CD4-positive, alpha-beta T cell treated with Interleukin-15 for 1 hour (primary cell): ENCODE measurements around the gene RGPD6.
"Not testable (repeated sequence)": the region's sequence is repeated elsewhere in the genome, so short reads cannot be mapped to it uniquely, and the experiment has no call there.

ENCODE experiments used
- DNase-seq: peaks from one replicate; pipeline ENCODE4 v3.0.0-alpha.2; 2020

RGPD6 gene

DNA sequence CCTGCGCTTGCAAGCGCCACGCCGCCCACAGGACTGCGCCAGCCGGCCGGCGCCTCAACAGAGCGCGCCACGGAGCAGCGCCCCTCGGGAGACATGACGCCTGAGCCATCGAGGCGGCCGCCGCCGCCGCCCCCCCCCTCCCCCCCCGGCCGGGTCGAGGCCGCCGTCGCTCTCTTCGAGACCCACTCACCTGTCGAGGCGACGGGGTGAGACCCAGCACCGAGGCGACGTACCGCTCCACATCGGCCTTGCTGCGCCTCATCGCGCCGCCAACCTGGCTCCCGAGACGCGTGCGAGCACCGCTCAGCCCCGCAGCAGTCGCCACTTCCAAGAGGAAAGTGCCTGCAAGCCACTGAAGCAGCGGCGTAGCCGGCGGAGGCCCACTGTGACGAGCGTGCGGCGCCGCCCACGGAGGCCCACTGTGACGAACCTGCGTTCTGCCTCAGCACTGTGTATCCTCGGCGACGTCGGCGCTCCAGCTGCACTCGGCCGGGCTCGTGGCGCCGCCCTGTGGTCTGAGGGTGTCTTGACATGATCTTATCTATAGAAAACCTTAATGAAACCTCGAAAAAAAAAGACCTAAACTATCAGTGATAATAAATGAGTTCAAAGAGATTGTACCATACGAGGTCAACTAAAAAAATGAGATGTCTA, at the start of gene RGPD6:
Gene RGPD6 (minus strand): TSS at position 460 of the 654 bp plus-strand sequence. CDS start 198 bp downstream, at position 262.
- DNase-seq, result not testable (repeated sequence)

DNA sequence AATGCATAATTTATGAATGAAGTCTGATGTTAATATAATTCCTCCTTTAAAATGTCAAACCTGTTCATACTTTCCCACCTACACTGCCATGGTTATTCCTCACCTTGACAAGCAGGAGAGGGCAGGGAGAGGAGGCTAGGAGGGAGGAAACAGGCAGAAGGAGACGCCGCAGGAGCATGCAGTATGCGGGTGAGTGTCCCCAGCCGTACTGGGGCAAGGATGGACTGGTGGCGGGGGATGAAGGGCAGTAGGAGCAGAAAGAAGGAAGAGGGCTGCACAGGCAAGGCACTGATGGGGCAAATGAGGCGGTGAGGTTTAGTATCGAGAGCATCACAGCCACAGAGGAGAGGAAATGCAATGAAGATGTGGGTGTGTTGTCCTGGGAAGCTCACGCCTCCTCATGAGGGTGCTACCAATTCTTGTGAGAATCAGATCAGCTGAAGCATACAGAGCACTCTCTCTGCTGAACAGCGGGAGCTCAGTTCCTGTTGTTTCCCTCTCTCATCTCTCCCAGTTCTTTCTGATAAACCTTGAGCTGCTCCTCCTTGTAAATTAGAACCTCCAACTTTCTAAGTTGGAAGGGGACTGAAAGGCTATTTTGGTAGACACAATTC, 42.4 kb upstream of the RGPD6 start:
- not testable (repeated sequence) for DNase-seq

DNA sequence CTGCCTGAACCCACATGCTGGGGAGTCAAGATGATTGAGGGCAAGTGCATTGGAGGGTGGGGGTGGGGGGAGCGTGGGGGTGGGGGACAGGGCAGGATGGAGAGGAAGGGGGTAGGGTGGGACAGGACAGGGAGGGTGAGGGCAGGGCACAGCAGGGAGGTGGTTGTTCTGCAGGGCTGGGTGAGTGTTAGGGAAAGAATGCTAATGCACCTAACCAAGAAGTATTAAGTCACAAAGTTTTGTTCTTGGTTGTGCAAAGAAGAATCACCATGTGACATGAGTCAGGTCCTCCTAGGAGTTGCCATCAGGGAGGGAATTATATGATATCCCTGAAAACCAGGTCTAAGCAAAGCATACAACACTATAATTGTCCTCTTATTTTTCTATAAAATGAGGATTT, 36.9 kb upstream of the RGPD6 start:
- DNase-seq, result not testable (repeated sequence)

DNA sequence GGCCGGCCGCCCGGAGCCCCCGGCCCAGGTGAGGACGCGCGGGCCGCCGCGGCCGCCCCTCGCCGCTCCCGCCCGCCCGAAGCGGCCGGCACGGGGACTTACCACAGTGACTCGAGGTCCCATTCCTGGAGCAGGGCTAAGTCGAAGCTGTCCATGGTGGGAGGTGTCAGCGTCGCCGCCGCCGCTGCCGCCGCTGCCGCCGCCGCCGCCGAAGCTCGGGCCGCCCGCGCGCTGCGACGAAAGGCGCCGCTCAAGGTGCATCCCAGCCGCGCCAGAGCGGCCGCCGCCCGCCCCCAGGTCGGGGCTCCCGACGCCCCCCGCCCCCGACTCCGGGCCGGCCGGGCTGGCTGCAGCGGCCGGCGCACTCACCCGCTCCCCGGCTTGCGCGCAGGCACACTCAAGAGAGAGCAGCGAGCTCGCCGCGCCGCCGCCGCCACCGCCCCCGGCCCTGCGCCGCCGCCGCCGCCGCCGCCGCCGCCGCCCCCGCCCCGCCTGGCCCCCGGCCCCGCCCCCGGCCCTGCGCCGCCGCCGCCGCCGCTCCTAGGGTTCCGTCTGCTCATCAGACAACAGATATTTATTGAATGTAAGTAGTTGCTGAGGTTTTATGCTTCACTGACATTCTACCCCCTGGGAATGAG, 33.7 kb upstream of the RGPD6 start:
- DNase-seq, result not testable (repeated sequence)

DNA sequence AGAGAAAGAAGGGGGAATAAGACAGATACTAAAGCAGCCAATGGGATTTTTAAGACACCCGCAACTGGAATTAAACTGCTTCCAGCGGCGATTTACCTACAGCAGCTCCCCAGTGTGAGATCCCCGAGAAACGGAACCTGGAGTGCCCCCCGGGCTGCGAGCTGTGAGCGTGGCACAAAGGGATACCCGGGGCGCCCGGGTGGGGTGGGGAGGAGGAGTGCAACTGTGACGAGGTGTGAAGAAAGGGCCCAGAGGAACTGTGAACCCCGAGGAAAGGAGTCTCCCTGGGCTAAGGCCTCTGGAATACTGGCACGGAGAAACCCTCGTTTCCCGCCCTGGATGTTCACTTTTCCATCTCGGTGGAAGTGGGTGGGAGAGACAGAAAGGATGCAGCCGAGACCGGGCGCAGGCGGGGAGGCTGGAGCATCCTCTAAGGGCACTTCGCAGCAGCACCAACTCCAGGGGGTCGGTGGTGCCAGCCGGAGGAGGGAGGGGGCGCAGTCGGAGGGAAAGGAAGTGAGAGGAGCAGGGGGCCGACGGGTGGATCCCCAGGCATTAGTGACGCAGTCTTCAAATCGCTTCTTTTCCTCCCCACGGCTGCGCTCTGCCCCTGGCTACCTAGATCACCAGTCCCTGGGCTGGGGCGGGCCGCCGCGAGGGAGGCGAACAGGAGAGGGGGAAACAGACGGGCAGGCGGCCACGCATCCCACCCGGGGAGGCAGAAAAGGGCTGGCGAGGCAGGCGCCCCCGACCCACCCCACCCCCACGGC, 33.0 kb upstream of the RGPD6 start:
- DNase-seq, result not testable (repeated sequence)

DNA sequence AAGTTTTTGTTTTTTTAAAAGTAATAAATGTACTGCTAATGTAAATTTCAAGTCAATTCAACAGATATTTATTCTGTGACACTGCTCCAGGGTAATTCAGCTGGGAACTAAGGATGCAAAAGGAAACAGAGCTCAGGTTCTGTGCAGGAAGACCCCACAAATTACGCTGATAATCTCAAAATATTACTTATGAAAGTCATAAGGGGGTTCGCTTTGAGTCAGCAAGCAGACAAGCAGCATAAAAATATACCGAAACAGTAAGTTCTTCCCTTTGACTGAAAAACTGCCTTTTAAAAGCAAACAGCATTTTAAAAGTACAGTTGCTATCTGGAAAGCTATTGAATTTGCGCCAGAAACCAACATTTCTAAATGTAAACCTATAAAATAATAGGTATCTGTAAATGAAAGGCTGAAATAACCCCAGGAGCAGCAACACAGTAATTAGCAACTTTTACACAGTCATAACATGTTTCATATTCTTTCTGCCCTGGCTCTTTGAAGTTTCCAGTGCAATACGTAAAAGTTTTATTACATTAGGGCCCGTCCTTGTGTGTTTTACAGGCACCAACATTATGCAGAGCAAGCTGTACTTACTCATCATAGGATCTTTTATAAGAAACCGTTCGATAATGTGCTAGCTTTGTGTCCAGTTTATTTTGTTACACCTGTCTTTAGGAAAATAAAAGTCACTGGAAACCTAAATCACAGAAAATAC, 31.9 kb upstream of the RGPD6 start:
- DNase-seq, result not testable (repeated sequence)

DNA sequence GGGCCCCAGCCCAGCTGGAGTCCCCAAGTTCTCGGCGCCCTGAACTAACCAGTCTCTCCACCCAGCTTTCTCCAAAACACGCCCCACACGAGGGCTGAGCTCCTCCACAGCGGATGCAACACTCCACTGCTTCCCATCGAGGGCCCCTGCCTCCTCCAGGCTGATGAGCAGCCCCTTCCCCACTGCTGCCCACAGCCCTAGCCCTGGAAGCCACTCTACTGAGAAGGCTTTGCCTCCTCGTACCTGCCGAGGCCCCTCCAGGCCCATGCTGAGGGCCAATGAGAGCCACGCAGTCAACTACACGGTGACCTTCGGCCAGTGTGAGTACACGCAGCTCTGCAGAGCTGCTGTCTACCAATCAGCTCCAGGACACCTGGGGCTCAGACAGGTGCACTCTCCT, 28.0 kb upstream of the RGPD6 start:
- not testable (repeated sequence) for DNase-seq

DNA sequence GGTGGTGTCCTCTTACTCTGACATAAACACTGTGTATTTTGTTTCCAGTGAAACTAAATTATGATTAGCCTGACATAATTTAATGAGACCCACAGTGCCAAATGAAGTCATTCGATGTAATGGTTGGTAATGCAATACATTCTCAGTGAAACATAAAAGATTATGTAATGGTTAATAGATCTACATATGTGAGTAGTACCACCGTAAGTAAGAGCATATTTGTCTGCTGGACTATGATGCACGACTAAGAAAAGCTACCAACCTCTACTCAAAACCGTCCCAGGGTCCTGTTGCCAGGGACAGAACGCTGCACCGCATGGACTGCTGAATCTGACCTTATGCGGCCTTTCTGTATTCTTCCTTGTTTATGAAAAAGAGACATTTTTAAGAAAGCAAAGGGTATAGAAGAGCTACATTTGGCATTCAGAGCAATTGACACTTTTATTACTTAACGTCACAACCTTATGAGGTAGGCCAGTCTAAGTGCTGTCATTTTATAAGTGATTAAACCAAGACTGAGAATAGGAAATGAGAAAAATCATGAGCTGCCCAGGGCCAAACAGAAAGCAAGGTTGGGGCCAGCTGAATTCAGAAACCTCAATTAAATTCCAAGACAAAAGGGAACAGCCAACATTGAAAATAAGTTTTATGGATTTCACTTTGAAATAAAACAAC, 27.0 kb upstream of the RGPD6 start:
- not testable (repeated sequence) for DNase-seq

DNA sequence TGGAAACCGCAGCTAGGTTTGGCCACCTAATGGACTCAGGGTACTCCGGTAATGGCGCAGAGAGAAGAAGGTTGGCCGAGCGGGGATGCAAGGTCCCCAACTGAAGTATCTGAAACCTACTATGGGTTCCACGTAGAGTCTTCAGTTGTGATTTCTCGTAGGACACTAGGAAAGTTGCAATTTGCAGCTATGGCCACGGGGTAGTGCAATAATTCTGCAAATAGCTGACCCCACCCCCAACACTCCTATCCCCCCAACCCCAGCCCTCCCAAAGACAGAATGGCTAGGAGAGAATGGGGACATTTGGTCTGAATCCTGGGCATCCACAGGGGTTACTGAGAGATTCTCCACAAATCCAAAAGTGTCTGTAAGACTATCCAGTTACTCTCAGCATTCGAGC, 25.1 kb upstream of the RGPD6 start:
- DNase-seq, result not testable (repeated sequence)

DNA sequence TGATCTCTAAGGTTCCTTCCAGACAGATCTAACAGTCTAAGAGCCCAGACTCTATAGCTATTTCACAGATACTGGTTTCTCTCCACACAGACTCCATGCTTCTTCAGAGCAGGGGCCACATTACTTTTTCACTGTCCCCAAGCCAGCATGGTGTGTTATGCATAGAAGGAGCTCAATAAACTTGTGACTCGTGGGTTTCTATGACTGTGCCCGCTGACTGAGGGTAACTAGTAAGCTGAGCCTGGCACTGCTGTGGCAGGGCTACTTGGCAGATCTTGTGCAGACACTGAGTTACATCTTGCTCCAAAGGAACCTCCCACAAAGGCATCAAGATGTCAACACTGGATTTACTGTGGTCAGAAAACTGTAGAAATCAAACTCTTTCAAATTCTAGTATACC, 15.0 kb upstream of the RGPD6 start:
- DNase-seq, result not testable (repeated sequence)

DNA sequence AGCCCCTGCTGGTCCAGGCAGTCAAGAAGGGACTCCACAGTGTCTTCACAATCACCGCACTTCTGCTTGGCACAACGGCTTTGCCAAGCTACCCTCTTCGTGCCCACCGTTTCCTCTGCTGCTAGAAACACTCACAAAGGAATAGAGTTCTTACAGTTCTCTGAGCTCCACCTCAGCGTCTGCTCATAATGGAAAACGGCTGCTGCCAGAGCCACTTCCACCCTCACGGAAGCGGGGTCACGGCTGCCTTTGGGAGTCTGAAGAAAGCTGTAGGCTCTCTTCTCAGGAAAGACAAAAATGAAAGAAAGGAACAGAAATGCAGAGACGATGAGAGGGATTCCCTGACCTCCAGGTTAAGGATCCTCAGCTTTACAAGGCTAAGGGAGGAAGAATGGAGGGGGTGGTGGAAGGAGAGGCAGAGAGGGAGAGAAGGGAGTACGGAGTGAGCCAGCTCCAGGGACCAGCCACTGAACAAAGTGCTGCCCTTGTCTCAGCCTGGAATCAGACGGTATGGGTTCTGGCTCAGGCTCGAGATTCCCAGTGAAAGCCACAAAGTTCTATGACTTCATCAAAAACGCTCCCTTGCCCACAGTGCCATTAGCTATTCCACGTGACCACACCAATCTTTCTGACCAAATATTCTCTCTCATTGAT, 12.8 kb upstream of the RGPD6 start:
- not testable (repeated sequence) for DNase-seq

DNA sequence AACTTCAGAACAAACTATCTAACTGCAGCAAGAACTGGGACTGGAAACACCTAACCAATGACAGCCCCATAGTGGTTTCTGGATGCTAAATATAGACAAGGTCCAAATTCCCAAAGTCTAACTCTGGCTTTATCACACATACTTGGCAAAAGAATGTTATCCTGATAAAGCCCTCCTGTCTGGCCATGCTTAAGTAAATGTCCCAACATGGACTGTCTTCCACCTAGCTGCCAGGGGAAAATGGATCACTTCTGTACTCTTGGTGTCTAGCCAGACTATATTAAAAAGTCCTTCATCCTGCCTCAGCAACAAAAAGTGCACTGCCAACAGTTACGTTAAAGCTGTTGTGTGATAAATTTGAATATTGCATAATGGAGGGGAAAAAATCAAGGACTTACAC, 11.5 kb upstream of the RGPD6 start:
- not testable (repeated sequence) for DNase-seq

DNA sequence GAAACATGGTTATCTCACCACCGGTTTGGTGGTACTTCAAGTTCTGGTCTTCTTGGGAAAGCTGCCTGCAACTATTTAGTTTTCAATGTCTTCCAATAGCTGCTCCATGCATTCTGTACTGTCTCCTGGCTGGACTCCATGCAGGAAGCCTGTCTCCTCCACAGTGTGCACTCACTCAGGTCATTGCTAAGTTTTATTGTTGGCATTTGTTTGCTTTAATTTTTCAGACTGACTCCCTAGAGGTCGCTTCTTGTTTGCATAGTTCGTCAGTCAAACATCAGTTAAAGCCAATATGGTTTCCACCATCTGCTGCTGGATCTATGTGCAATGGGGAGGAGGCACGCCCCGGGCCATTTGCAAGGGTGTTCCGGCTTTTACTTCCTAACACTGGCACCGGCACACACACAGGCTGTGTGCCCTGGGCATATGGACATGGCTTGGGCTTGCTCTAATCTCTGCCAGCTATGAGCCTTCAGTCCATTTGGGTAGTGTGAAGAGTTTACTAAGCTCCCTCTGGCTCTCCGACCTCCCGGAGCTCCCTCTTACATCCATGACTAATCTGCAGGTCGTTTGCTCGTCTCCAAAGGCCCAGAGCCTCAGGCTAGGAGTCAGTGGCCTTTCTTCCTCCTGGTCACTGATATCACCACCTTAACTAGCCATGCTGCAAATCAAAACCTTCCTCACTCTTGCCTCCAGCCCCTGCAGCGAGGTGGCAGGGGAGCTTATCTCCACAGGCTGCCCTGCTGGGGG, 2.4 kb upstream of the RGPD6 start:
- not testable (repeated sequence) for DNase-seq

DNA sequence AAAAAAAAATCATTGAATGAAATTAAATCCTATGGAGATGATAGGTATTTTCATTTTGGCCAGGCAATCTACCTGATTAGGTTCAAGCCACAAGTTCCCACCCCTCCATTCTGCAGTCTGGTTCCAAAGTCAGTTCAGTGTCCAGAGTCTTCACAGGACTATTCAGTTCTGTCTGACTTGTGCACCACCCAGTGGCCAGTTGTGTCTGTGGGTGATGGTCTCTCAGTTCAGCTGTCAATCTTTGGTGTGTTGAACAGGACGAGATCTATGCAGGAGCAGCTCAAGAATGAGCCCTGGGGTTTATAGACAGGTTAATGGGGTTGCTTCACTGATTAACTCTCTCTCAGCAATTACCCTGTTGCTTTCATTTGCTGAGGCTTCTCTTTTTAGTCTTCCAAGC, 1.4 kb upstream of the RGPD6 start:
- not testable (repeated sequence) for DNase-seq

DNA sequence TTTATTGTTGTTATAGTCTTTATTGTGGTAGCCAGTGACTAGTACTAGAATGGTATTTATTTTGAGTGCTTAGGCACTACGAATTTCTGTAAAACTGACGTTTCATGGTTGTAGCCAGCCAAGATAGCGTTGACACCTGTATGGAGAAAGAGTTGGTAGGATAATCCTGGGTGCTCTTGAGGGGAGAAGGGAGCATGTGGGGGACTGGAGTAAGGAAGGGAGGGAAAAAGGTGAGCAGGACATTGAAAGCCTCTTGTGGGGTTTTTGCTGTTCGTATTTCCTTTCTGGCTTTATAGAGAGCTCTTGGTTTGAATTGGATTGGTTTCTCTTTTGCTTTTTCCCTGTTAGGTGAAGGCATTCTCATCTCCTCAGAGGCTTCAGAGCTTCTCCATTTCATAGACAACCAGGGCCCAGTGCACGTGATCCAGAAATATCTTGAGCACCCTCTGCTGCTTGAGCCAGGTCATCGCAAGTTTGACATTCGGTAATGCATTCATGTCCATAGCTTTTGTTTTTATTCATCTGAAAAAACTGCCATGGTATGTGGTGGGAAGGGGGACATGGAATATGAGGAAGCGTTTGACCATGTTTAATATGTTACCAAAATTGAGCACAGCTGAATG, 77.2 kb downstream of the RGPD6 start:
- DNase-seq, result not testable (repeated sequence)

DNA sequence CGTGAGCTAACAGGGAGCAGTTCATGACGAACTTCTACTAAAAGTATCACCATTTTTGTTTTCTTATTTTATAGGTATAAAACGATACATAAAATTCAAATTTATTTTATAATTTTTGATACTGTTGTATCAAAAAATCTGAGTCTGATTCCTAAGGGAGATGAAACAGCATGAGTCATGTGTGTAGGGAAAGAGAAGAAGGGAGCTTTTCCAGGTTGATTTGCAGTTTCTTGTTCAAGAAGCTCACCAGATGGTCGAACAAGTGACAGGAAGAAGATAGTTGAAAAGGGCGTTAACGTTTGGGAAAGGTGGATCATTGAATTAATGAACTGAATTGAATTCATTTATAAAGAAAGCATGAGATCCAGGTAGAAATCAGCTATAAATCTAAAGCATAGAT, 81.0 kb downstream of the RGPD6 start:
- DNase-seq, result not testable (repeated sequence)

DNA sequence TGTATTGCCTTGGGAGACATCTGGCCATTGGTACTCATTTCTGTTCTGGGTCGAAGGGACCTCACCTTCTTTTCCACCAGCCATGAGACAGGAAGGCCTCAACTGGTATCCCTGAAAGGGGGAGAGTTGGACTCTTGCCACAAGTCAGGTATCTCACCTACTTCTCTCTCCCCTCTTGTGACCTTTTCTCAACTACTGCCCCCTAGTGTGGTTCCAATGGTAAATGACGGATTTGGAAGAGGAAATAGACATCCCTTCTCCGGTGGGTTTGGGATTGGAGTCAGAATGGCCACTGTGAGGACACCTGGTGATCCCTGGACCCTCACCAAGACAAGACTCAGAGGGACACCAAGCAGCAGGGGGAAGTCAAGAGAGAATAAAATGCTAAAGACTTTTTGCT, 82.5 kb downstream of the RGPD6 start:
- DNase-seq, result not testable (repeated sequence)

DNA sequence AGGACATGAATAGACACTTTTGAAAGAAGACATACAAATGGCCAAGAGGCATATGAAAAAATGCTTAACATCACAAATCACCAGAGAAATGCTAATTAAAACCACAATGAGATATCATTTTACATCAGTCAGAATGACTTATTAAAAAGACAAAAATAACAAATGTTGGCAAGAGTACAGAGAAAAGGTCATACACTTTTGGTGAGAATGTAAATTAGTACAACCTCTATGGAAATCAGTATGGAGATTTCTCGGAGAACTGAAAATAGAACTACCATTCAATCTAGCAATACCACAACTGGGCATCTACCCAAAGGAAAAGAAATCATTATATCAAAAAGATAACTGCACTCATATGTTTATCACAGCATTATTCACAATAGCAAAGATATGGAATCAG, 88.0 kb downstream of the RGPD6 start:
- not testable (repeated sequence) for DNase-seq

DNA sequence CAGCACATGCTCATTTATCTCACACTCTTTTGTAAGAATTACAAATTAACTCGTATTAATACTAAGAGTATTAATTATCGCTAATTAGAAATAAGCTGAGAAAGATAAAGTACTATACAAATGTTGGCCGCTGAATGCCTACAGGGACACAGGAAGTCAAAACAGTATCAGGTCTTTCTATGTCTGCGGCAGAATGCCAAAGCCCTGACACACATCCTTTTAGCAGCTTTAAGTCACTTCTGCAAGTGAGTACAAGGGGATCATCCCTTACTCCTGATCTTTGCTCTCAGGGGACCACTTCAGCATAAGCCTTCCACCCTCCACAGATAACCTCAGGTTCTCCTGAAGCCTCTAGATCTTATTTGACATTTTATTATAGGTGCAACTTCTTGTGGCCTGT, 94.3 kb downstream of the RGPD6 start:
- DNase-seq, result not testable (repeated sequence)

DNA sequence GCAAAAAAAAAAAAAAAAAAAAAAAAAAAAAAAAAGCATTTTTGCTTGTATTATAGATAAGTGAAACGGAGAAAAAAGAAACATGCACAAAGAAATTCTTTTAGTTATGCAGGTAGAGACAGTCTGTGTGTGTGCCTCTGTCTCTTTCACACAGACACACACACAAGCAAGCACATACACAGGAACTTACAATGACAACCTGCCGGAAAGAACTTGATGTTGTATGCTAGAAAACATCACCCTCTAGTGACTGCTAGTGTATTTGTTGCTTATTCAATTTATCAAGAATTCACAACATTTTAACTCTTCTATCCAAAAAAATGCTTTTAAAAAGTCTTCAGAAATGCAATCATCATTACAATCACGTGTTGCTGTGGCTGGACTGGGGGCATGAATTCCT, 95.8 kb downstream of the RGPD6 start:
- not testable (repeated sequence) for DNase-seq
